ENCODE data around the gene HOXD9.

DNA sequence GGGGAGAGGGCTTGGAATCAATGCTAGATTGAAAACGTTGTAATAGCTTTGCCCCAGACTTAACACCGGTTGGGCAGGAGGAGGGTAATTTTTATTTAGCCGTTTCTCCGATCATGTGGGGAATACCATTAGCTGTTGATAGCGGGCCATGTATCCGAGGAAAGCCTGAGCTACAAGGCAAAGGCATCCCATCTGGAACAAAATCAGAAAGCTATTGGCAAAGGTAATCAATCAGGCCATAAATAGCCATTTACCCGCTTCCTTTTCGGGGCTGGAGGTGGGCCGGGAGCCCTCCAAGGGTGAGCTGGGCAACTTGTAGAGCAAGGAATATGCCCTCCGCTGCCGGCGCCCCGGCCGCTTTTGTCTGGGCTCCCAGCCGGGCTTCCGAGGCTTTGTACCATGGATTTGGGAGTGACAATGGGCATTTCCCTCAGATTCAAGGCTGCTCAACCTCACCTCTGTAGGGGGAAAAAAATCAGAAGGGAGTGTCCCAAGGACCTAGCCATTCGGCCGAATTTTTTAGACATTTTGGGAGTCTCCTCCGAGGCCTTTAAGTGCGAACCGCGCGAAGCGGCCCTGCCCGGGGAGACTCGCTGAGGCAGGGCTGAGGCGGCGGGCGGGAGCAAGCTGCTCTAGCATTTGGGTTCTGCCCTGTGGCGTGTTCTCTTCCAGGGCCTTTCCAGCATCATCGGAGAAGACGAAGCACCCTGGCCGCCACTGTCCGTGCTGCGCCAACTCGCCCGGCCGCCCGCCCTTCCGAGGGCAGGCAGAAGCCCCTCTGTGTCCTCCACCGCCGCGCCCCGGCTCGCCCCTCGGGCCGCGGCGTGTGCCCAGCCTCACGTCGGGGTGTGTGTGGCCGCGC, 1.1 kb upstream of the HOXD9 start:
- TF ChIP-seq, protein P1, sequence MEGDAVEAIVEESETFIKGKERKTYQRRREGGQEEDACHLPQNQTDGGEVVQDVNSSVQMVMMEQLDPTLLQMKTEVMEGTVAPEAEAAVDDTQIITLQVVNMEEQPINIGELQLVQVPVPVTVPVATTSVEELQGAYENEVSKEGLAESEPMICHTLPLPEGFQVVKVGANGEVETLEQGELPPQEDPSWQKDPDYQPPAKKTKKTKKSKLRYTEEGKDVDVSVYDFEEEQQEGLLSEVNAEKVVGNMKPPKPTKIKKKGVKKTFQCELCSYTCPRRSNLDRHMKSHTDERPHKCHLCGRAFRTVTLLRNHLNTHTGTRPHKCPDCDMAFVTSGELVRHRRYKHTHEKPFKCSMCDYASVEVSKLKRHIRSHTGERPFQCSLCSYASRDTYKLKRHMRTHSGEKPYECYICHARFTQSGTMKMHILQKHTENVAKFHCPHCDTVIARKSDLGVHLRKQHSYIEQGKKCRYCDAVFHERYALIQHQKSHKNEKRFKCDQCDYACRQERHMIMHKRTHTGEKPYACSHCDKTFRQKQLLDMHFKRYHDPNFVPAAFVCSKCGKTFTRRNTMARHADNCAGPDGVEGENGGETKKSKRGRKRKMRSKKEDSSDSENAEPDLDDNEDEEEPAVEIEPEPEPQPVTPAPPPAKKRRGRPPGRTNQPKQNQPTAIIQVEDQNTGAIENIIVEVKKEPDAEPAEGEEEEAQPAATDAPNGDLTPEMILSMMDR (IDR thresholded peaks at IDR 0.05) = no peak
- TF ChIP-seq EP300 (IDR thresholded peaks at IDR 0.05) = no peak
- no peak for TF ChIP-seq POLR2A (IDR thresholded peaks at IDR 0.05)
